SW 1271 (cell line): ENCODE results near the gene SPEM3.

ENCODE experiments used
- DNase-seq, 2 experiments: peaks; one replicate each; lab custom pipeline; 2025; lab: John Stamatoyannopoulos, UW

Gene SPEM3

GRCh38 chr17:7403977-7404736 lies 24.5 kb upstream of the SPEM3 start, which contains the start of gene TMEM256:
Gene TMEM256, minus strand, starts transcription at chr17:7404097. Its CDS starts 13 bp downstream, at chr17:7404084.
- DNase-seq = peak; percentile 98

- no peak for DNase-seq
Observed at GRCh38 chr17:7404737-7405349, 23.8 kb upstream of the SPEM3 start.

- no peak for DNase-seq
Observed at GRCh38 chr17:7405350-7406234, 23.1 kb upstream of the SPEM3 start.

- DNase-seq = no peak
Observed at GRCh38 chr17:7406235-7406825, 22.3 kb upstream of the SPEM3 start.

- DNase-seq = no peak
Observed at GRCh38 chr17:7407082-7407481, 21.6 kb upstream of the SPEM3 start.

GRCh38 chr17:7407485-7408251 lies 21.0 kb upstream of the SPEM3 start, which contains the start of gene NLGN2:
Gene NLGN2, plus strand, starts transcription at chr17:7407845. Its CDS starts 411 bp downstream, at chr17:7408256.
- DNase-seq = no peak

- no peak for DNase-seq
Observed at GRCh38 chr17:7408252-7408727, 20.4 kb upstream of the SPEM3 start.

- no peak for DNase-seq
Observed at GRCh38 chr17:7408863-7409262, 19.8 kb upstream of the SPEM3 start.

- DNase-seq = no peak
Observed at GRCh38 chr17:7409716-7410115, 18.9 kb upstream of the SPEM3 start.

- DNase-seq = no peak
Observed at GRCh38 chr17:7410634-7411426, 17.8 kb upstream of the SPEM3 start.

GRCh38 chr17:7411427-7411750 lies 17.3 kb upstream of the SPEM3 start:
- no peak for DNase-seq

GRCh38 chr17:7413346-7413985 lies 15.2 kb upstream of the SPEM3 start:
- DNase-seq = peak in 1 of 2 experiments; percentile 14

GRCh38 chr17:7414837-7415236 lies 13.8 kb upstream of the SPEM3 start:
- DNase-seq = no peak

GRCh38 chr17:7415784-7416183 lies 12.9 kb upstream of the SPEM3 start:
- DNase-seq = no peak

GRCh38 chr17:7416323-7416722 lies 12.3 kb upstream of the SPEM3 start:
- no peak for DNase-seq

- no peak for DNase-seq
Observed at GRCh38 chr17:7417056-7417655, 11.5 kb upstream of the SPEM3 start.

GRCh38 chr17:7418472-7419152 lies 10.0 kb upstream of the SPEM3 start:
- no peak for DNase-seq

- DNase-seq = no peak
Observed at GRCh38 chr17:7419819-7420610, 8.6 kb upstream of the SPEM3 start, which contains the start of gene SPEM1. Gene SPEM1, plus strand, starts transcription at chr17:7420324. Its CDS starts 61 bp downstream, at chr17:7420385.
